ENCODE results near the gene FBLN2. TPM values are rescaled to one million over a fixed set of nuclear protein-coding genes. Genes with fewer than 3 reads are reported as not detected.

Gene FBLN2
- total and polyA plus RNA-seq, 2 of the 4 experiments (the other 2 are of a cell fraction), result 11.8 to 60.8 TPM

GRCh38 chr3:13662238-13662847 lies 113.4 kb downstream of the FBLN2 start:
- Histone ChIP-seq H2AK5ac (ENCODE audit: low read depth, low read length) (no peak overlapping the region), H4K8ac (ENCODE audit: low read depth in 2 of 2, low read length in 2 of 2) (no peak overlapping the region), H4K20me1 (ENCODE audit: insufficient read depth, low read length) (no peaks in the 10 kb centered on the region), H2AK9ac (replicated peaks; ENCODE audit: low read depth, low read length, poor library complexity) (no peak overlapping the region), H3K4ac (ENCODE audit: low read depth, low read length) (no peak overlapping the region), H3K56ac (ENCODE audit: extremely low read depth, insufficient read depth, low read length) (no peak overlapping the region), H2BK20ac (ENCODE audit: low read depth, low read length) (no peak overlapping the region), H3K36me3 (ENCODE audit: control insufficient read depth, insufficient read depth, low read length) (no peaks in the 10 kb centered on the region), H3K9me3 (ENCODE audit: control insufficient read depth, insufficient read depth, low read length) (no peaks in the 10 kb centered on the region), H4K91ac (ENCODE audit: insufficient read depth, low read depth, low read length) (no peak overlapping the region), H3K27me3 (ENCODE audit: control insufficient read depth, insufficient read depth, low read length) (peaks cover 3% of the 10 kb centered on the region), H3K9ac (ENCODE audit: low read depth, low read length) (no peak overlapping the region), H4K5ac (ENCODE audit: low read depth, low read length) (no peak overlapping the region), H3K79me1 (ENCODE audit: low read depth in 1 of 2, low read length in 2 of 2) (no peaks in the 10 kb centered on the region), H3K23ac (ENCODE audit: low read depth, low read length) (no peak overlapping the region), H2BK120ac (ENCODE audit: low read depth, low read length) (no peak overlapping the region), H2AFZ (replicated peaks; ENCODE audit: low read length, poor library complexity) (no peak overlapping the region), H3K4me2 (ENCODE audit: low read depth, low read length) (no peak overlapping the region), H3K9me1 (ENCODE audit: insufficient read depth, low read length) (no peaks in the 10 kb centered on the region), H3K27ac (ENCODE audit: insufficient read depth, low read length) (no peak overlapping the region), H3K4me1 (ENCODE audit: control insufficient read depth, insufficient read depth, low read length) (no peaks in the 10 kb centered on the region), H3K4me3 (ENCODE audit: insufficient read depth, low read depth, low read length) (no peak overlapping the region), H2BK5ac (ENCODE audit: low read depth, low read length, poor library complexity, severe bottlenecking) (no peak overlapping the region), H3K14ac (replicated peaks; ENCODE audit: low read depth, low read length) (no peak overlapping the region), H2BK15ac (ENCODE audit: low read depth, low read length) (no peak overlapping the region), H3K18ac (ENCODE audit: low read depth, low read length) (no peak overlapping the region)
- no peak for TF ChIP-seq RCOR1 (IDR thresholded peaks at IDR 0.05; ENCODE audit: insufficient replicate concordance, low read length)
- TF ChIP-seq POLR2A (IDR thresholded peaks at IDR 0.05; ENCODE audit: low read depth, low read length), result no peak
- TF ChIP-seq CHD1 (IDR thresholded peaks at IDR 0.05; ENCODE audit: low read depth, low read length), result no peak
- no peak for TF ChIP-seq ELK1 (IDR thresholded peaks at IDR 0.05; ENCODE audit: borderline replicate concordance, low read depth, low read length)
- no peak for TF ChIP-seq RFX5 (IDR thresholded peaks at IDR 0.05; ENCODE audit: low read depth, low read length)
- TF ChIP-seq NFE2L2 (IDR thresholded peaks at IDR 0.05; ENCODE audit: low read depth, low read length), result no peak
- TF ChIP-seq CEBPB (IDR thresholded peaks at IDR 0.05; ENCODE audit: low read depth, low read length), result no peak
- TF ChIP-seq MXI1 (IDR thresholded peaks at IDR 0.05; ENCODE audit: borderline replicate concordance, low read depth, low read length), result no peak
- TF ChIP-seq CTCF (conservative IDR thresholded peaks at IDR 0.05; ENCODE audit: low read depth, low read length), result no peak
- no peak for TF ChIP-seq MAFK (IDR thresholded peaks at IDR 0.05; ENCODE audit: low read depth, low read length)
- TF ChIP-seq USF2 (IDR thresholded peaks at IDR 0.05; ENCODE audit: low read depth, low read length), result no peak
- ATAC-seq (ENCODE audit: low read depth) (no peak), DNase-seq (no peak)
- ChIA-PET CTCF (no interaction called here), POLR2A (ENCODE audit: unreplicated experiment) (no interaction called here)
- dilution Hi-C loops (cut with HindIII; ENCODE audit: low sequenced_read_pairs, unreplicated experiment), result no loop called here
- intact Hi-C loops (cut with micrococcal nuclease), result no loop called here
- BruUV-seq (replicated peaks), result no TSS peak
- in situ Hi-C loops (cut with MboI; ENCODE audit: low sequenced_read_pairs), result no loop called here
- 84% methylated on average over 14 of the region's 22 CpGs; no CpG with 5 or more reads in 1 of the 2 experiments for WGBS, 2 experiments (ENCODE audit: extremely low coverage in 2 of 2, insufficient read length in 1 of 2)

Measured in IMR-90 (cell line).